DMS53 (cell line): Measurements from ENCODE around the gene MTRFR.

Experiments
- DNase-seq: peaks from one replicate; lab custom pipeline; 2025; lab: John Stamatoyannopoulos, UW

The MTRFR gene

DNA sequence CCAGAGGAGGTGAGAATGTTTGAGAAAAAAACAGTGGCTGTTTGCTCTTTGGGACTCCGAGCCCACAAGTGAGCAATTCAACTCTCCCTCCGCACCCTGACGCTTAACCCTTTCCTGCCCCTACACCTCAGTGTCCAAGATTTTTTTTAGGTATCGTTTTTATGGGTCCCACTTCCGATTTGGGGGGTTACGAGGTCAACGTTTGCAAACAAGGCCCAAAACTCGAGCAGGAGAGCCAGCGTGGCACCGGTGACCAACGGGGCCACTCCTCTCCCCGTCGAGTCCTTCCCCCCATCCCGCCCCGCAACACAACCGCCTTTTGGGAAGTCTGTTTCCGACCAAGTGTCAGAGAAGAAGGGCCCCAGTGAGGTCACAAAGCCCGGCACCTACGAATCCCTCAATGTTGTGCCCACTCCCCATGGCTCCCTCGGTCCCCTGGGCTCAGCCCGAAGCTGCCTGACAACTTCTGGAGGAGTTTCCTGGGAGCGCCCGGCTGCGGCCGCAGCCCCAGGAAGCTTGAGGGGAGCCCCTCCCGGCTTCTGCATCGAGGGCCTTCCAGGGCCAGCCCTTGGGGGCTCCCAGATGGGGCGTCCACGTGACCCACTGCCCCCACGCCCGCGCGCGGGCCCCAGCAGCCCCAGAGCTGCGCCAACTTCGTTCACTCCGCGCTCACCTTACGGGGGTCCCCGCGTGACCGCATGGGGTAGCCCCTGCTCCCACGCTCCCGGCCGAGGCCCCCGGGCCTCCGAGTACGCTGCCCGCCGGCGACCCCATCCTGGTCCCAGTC lies 37.2 kb downstream of the MTRFR start:
- peak; percentile 38 for DNase-seq

DNA sequence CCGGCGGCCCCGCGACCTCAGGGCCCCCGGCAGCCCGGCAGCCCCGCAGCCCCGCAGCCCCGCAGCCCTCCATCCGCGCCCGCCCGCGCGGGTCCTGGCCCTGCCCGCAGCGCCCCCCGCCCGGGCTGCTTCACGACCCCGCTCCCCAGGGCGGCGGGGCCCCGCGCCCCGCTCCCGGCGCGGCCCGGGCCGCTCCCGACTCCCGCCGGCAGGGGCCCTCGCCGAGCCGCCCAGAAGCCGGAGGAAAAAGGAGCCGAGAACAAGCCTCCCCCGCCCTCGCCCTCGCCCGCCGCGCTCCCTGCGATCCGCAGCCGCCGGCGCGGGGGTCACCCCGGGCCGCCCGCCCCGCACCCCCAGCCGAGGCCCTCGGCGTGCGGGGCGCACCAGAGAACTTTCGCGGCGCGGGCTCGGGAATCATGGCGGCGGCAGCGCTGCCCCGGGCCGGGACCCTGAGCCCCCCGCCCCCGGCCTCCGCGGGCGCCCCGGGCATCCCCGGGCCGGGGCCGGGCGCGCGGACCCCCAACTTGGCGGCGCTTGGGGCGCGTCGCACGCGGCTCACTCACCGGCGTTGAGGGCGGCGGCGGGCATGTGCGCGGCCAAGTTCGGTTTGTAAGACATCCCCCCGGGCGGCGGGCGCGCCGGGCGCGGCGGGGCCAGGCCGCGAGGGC lies 37.9 kb downstream of the MTRFR start:
- DNase-seq = peak; percentile 85

DNA sequence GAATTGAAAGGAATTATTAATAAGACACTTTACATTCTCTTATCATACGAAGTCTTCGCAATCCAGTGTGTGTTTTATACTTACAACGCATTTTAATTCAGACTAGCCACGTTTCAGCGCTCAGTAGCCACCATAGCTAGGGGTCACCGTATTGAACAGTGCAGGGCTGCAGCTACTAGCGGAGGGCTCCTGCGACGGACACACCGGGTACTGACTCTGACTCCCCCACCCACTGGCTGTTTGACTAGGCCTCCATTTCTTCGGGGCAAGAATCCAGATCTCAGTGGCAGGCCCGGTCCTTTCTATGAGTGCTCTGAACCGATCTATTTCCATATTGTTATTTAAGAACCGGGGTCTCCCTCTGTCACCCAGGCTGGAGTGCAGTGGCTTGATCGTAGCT lies 39.9 kb downstream of the MTRFR start:
- no peak for DNase-seq

DNA sequence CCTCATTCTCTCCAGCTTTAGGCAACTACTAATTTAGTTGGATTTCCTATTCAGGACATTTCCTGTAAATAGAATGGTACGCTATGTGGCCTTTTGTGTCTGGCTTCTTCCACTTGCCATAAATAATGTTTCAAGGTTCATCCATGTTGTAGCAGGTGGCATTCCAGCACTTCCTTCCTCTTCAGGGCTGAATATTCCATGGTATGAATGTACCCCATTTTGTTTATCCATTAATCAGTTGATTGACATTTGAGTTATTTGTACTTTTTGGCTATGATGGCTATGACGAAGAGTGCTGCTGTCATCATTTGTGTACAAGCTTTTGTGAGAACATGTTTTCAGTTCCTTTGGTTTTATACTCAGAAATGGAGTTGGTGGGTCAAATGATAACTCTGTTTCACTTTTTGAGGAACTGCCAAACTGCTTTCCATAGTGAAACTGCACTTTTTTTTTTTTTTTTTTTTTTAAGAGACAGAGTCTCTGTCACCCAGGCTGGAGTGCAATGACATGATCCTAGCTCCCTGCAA lies 44.9 kb downstream of the MTRFR start:
- no peak for DNase-seq

DNA sequence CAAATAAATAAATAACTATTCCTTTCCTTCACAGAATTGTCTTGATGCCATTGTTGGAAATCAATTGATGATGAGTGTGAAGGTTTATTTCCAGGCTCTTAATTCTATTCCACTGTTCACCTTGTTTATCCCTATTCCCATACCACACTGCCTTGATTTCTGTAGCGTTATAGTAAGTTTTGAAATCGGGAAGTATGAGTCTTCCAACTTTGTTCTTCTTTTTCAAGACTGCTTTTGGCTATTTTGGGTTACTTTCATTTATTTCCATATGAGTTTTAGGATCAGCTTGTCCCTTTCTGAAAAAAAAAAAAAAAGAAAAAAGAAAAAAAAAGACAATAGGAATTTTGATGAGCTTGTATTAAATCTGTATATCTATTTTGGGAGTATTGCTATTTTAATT lies 47.7 kb downstream of the MTRFR start:
- DNase-seq = no peak

DNA sequence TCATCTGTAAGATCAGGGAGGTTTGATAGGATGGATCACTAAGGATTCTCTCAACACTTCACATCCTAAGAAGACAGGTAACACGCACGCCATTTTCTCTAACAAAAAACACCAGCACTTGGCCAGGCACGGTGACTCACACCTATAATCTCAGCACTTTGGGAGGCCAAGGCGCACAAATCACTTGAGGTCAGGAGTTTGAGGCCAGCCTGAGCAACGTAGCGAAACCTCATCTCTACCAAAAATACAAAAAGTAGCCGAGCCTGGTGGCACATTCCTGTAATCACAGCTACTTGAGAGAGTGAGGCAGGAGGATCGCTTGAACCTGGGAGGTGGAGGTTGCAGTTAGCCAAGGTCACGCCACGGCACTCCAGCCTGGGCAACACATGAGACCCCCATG lies 48.9 kb downstream of the MTRFR start:
- no peak for DNase-seq

DNA sequence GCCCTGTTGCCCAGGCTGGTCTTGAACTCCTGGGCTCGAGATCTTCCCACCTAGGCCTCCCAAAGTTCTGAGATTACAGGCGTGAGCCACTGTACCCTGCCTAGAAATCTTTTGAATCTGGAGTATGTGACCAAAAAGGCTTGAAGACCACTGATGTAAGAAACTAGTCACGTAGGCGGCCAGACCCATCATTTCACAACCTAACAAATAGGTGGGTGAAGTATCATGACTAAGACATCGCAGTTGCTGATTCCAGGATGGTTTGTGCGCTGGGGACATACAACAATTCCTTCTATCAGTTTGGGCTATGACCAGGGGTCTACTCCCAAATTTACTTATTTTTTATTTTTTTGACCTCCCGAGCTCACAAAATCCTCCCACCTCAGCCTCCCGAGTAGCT lies 50.2 kb downstream of the MTRFR start:
- DNase-seq = no peak

DNA sequence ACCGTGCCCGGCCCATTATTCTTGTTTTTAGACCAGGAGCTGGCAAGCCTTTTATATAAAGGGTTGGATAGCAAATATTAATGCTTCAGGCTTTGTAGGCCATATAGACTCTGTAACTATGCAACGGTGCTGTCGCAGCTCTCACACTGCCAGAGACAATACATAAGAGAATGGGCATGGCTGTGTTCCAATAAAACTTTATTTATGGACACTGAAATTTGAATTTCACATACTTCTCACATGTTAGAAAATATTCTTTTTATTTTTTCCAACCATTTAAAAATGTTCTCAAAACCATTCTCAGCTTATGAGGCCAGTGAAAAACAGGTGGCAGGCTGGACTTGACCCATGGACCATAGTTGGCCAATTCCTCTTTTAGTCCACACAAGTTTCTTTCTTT lies 51.4 kb downstream of the MTRFR start:
- DNase-seq = no peak

DNA sequence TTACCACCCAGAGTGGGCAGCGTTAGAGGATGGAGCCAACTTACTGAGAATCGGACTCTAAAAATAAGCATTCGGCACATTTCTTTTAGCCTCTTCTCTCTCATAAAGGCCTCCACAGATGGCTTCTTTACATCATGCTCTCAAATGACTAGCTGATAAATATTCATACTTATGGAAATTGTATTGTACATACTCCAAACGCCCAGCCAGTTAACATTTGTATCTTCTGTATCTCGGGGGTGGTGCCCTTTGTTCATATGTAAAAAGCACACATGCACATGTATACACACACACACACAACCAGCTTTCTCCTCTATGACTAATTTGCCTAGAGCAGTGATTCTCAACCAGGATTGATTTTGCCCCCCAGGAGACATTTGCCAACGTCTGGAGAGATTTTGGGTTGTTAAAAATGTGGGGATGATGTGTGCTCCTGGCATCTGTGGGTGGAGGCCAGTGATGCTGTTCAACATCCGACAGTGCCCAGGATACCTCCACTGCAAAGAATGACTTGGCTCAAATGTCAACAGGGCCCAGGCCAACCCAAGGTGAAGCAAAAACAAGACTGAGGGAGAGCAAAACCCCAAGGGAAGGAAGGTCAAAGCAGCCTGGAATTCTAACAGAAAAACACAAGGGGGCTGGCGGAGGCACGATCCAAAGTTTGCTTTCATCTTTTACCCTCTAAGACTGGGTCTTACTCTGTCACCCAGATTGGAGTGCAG lies 53.6 kb downstream of the MTRFR start:
- no peak for DNase-seq

DNA sequence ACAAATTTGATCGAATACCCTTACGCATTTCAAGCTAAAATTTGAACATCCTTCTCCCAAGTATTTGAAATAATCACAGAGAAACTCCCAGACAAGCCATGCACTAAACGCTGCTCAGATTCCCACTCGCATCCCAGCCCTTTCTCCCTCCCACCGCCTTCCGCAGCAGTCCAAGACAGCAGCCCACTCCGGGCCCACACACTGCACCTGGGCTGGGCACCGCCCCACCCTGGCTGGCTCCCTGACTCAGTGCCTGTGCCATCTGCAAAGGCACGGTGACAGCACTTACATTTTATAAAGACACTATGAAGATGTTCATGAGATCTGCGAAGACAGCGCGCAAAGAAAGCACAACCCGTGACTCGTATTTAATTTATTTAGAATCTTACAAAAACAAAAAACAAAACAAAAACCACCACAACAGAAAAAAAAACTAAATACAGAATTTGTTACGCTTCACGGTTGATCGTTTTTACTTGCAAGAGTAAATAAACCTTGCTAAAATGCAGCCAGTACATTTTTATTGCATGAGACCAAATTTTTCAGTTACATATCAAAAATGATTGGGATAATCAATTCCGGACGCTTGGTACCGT lies 55.6 kb downstream of the MTRFR start:
- DNase-seq = no peak

DNA sequence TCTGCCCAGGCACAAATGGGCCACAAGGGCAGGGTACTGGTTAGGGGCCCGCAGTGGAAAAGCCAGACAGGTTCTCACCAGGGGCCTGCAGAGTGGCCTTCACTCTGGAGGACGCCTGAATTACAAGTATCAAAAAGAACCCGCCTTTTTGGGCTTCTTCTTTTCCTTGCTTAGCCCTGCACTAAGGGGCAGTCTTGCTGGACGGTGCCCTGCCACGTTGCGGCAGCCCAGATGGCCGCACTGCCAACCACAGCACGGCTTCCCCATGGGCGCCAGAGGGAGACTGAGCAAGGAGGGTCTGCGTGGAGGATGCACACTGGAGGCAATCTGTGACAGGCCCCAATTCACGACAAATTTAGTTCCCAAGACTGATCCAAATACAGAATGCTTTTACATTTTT lies 56.7 kb downstream of the MTRFR start:
- DNase-seq = no peak

DNA sequence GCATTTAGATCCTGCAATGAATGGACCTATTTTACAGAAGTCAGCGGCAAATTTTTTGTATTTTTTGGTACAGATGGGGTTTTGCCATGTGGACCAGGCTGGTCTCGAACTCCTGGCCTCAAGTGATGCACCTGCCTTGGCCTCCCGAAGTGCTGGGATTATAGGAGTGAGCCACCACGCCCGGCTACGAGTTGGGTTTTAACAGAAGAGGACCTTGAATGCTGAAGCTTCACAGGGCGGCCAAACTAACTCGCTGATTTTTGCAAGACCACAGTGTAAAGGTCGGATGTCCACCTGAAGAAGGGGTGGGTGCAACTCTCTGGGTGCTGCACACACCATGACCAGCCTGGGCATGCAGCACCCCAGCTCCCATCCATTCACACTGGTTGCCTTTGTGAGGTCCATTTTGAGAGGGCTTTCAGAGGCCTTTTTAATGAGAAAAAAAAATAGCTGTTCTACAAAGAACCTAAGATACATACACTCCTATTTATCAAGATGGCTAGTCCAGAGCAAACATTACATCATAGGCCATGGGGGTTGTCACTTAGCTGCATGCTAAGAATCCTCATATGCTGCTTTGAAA lies 60.0 kb downstream of the MTRFR start:
- DNase-seq = peak; percentile 17

DNA sequence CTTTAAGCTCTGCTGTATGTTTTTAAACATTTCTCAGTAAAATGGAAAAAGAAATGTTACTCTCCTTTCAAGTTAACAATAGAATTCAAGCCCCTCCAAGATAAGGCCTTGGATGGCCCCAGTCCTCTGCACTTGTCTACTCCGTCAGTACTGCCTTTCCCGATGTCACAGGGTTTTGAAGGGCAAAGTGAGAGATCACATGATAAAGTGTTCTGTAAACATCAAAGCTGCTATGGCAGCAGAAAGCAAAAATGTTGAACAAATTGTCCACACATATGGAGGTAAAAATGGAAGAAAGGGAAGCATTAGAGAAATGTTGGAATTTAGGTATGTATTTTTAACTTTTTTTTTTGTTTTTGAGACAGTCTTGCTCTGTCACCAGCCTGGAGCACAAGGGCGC lies 71.9 kb downstream of the MTRFR start:
- DNase-seq = no peak

DNA sequence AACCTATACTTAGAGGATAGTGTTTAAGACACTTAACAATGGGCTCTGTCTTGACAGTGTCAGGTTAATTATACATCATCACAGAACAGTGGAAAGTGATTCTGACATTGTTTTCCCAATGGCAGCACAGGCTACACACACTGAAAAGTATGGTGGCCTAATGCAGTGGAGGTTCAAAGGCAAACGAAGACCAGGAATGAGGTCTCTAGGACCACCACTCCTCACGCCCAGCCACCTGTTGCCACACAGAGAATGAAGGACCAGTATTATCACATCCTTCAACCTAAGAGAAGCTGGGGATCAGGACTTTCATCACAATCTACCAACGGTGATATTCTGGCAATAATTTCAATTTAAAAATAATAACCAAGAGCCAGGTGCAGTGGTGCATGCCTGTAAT lies 73.0 kb downstream of the MTRFR start:
- DNase-seq = no peak
